Mesodermal cell (in vitro differentiated cells): ENCODE measurements around the gene MGLL.

ENCODE experiments used
- H3K27ac ChIP-seq: 2 replicates; pipeline ENCODE4 v1.7.0; 2013; ENCODE audit warnings: mild to moderate bottlenecking, low read depth, low read length, moderate library complexity; ENCODE audit not compliant: severe bottlenecking
- H3K36me3 ChIP-seq: 2 replicates; pipeline ENCODE4 v1.7.1; 2013; ENCODE audit warnings: mild to moderate bottlenecking, low read length, moderate library complexity; ENCODE audit not compliant: control insufficient read depth, insufficient read depth
- H3K4me1 ChIP-seq: one replicate; pipeline ENCODE4 v1.7.1; 2013; ENCODE audit warnings: mild to moderate bottlenecking, low read length; ENCODE audit not compliant: insufficient read depth, control insufficient read depth, poor library complexity, severe bottlenecking
- H3K4me3 ChIP-seq: 2 replicates; pipeline ENCODE4 v1.7.0; 2013; ENCODE audit warnings: low read length, control low read depth, mild to moderate bottlenecking; ENCODE audit not compliant: insufficient read depth, poor library complexity, severe bottlenecking; ENCODE audit errors: extremely low read depth
- H3K9me3 ChIP-seq: 2 replicates; pipeline ENCODE4 v1.7.1; 2013; ENCODE audit warnings: mild to moderate bottlenecking, low read length, moderate library complexity; ENCODE audit not compliant: control insufficient read depth
- WGBS, 2 experiments: methylation state at CpG; one replicate each; pipeline ENCODE4 v1.1.5; 2013; ENCODE audit warnings: missing lambda C conversion rate in 2 of 2; ENCODE audit not compliant: insufficient coverage in 2 of 2; 5-methylcytosine and 5-hydroxymethylcytosine counted together

The MGLL gene

DNA sequence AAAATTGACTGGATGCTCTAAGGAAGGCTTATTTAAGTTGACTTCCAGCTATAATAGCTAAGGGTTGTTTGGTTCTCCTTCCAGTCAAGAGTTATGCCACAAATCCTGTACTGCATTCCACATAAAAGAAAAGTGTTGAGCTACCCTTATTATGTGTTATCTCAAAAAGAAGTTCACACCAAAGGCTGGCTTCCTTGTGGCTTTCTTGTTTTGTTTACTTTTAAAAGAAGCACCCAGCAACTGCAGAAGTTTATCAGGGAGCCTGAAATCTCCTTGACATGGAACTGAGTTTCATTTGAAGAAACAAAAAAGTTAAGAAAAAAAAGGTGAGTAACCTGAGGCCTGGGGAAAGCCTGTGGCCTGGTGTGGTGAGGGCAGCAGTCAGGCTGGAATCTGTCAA lies 10.2 kb downstream of the MGLL start:
- Histone ChIP-seq H3K9me3 (peaks cover 5% of the 10 kb centered on the region), H3K27ac (no peak overlapping the region), H3K4me1 (peaks cover 3% of the 10 kb centered on the region), H3K4me3 (no peak overlapping the region), H3K36me3 (no peaks in the 10 kb centered on the region)

DNA sequence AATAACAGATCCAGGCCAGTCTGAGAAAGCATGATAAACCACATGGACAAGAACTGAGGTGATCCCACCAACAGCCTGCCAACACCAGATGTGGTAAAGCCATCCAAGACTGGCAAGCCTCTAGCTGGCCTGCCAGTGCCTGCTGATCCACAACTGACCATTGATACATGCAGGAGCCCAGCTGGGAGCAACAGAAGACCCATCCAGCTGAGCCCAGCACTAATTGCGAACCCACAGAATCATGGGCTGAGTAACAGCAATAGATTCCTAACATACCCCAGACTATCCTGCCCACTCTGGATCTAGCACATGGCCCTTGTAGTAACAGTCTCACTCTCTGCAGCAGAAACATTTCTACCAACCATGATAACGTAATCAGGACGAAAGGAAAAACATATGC lies 10.6 kb downstream of the MGLL start:
- H3K36me3 ChIP-seq = no peaks in the 10 kb centered on the region
- H3K4me3 ChIP-seq = no peak overlapping the region
- H3K27ac ChIP-seq = no peak overlapping the region
- H3K9me3 ChIP-seq = peaks cover 5% of the 10 kb centered on the region
- peaks cover 3% of the 10 kb centered on the region for H3K4me1 ChIP-seq
- 92 to 100% methylated on average over 2 to 3 of the region's 3 CpGs for WGBS, 2 experiments

GRCh38 chr3:127809611-127810010 lies 12.7 kb downstream of the MGLL start:
- H3K4me3 ChIP-seq = no peak overlapping the region
- peaks cover 3% of the 10 kb centered on the region for H3K4me1 ChIP-seq
- WGBS, 2 experiments = 88% methylated on average over 2 of the region's 2 CpGs; no CpG with 5 or more reads in 1 of the 2 experiments
- no peak overlapping the region for H3K27ac ChIP-seq
- no peaks in the 10 kb centered on the region for H3K36me3 ChIP-seq
- peaks cover 5% of the 10 kb centered on the region for H3K9me3 ChIP-seq

GRCh38 chr3:127809211-127809610 lies 13.1 kb downstream of the MGLL start:
- Histone ChIP-seq H3K36me3 (no peaks in the 10 kb centered on the region), H3K9me3 (peaks cover 5% of the 10 kb centered on the region), H3K27ac (no peak overlapping the region), H3K4me3 (no peak overlapping the region), H3K4me1 (peaks cover 5% of the 10 kb centered on the region)
- no CpG with 5 or more reads among the region's 1 CpG for WGBS, 2 experiments

GRCh38 chr3:127808197-127808596 lies 14.1 kb downstream of the MGLL start:
- H3K4me1 ChIP-seq = peaks cover 12% of the 10 kb centered on the region
- H3K4me3 ChIP-seq = no peak overlapping the region
- H3K36me3 ChIP-seq = no peaks in the 10 kb centered on the region
- H3K27ac ChIP-seq = no peak overlapping the region
- H3K9me3 ChIP-seq = peaks cover 5% of the 10 kb centered on the region

GRCh38 chr3:127805026-127805753 lies 17.1 kb downstream of the MGLL start:
- Histone ChIP-seq H3K4me3 (no peak overlapping the region), H3K9me3 (no peaks in the 10 kb centered on the region), H3K36me3 (no peaks in the 10 kb centered on the region), H3K27ac (no peak overlapping the region), H3K4me1 (peaks cover 24% of the 10 kb centered on the region)
- WGBS, 2 experiments = 94 to 99% methylated on average over 7 to 10 of the region's 10 CpGs

- 80 to 84% methylated on average over 8 to 9 of the region's 9 CpGs for whole genome bisulfite sequencing, 2 experiments
- no peaks in the 10 kb centered on the region for H3K36me3 ChIP-seq
- H3K27ac ChIP-seq = no peak overlapping the region
These were observed 18.2 kb downstream of the MGLL start for GRCh38 chr3:127804141-127804540.

GRCh38 chr3:127803619-127804018 lies 18.7 kb downstream of the MGLL start:
- peaks cover 37% of the 10 kb centered on the region for H3K4me1 ChIP-seq
- H3K27ac ChIP-seq = no peak overlapping the region
- no peaks in the 10 kb centered on the region for H3K9me3 ChIP-seq
- no peaks in the 10 kb centered on the region for H3K36me3 ChIP-seq
- H3K4me3 ChIP-seq = no peak overlapping the region
- 59 to 60% methylated on average over 3 to 4 of the region's 4 CpGs for WGBS, 2 experiments

More at GRCh38 chr3:127804141-127804540, 18.2 kb downstream of the MGLL start:
- H3K4me1 ChIP-seq = peaks cover 32% of the 10 kb centered on the region
- H3K4me3 ChIP-seq = no peak overlapping the region
- no peaks in the 10 kb centered on the region for H3K9me3 ChIP-seq

GRCh38 chr3:127802606-127803005 lies 19.7 kb downstream of the MGLL start:
- no peak overlapping the region for H3K27ac ChIP-seq
- no peaks in the 10 kb centered on the region for H3K36me3 ChIP-seq
- no peak overlapping the region for H3K4me3 ChIP-seq
- WGBS, 2 experiments = 90 to 91% methylated on average over 5 to 6 of the region's 6 CpGs
- peaks cover 42% of the 10 kb centered on the region for H3K4me1 ChIP-seq
- no peaks in the 10 kb centered on the region for H3K9me3 ChIP-seq

DNA sequence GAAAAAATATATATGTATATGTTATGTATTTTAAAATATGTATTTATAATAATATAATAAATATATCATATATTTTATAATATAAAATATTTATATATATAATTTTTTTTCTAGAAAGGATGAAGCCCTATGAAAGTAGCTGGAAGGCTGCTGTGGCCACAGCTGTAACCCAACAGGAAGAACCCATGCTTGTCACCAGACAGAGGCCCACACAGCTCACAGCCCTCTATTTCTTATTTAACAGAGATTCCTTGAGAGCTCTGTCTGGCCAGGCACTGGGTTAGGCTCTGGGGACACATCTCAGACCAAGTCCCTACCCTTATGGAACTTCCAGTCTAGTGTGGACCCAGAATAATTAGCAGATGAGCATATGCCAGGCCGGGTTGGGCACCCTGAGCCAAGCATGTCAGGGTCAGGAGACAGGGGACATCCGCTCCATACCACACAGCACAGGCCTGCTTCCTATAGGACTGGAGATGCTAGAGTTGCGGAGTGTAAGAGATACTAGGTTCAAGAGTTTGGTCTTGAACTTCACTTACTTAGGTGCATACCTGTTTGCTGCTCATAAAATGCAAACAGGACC lies 20.5 kb downstream of the MGLL start:
- H3K4me1 ChIP-seq = peaks cover 42% of the 10 kb centered on the region
- WGBS, 2 experiments = 100% methylated on average over 2 of the region's 3 CpGs; no CpG with 5 or more reads in 1 of the 2 experiments
- H3K4me3 ChIP-seq = no peak overlapping the region
- H3K36me3 ChIP-seq = no peaks in the 10 kb centered on the region
- H3K27ac ChIP-seq = no peak overlapping the region
- no peaks in the 10 kb centered on the region for H3K9me3 ChIP-seq

GRCh38 chr3:127800508-127800907 lies 21.8 kb downstream of the MGLL start:
- no peak overlapping the region for H3K4me3 ChIP-seq
- H3K36me3 ChIP-seq = no peaks in the 10 kb centered on the region
- peaks cover 42% of the 10 kb centered on the region for H3K4me1 ChIP-seq
- WGBS, 2 experiments = no CpG with 5 or more reads among the region's 2 CpGs
- no peak overlapping the region for H3K27ac ChIP-seq
- H3K9me3 ChIP-seq = no peaks in the 10 kb centered on the region
